Natural killer cell (primary cell): ENCODE data around the gene TSPO2. TPM values are rescaled to one million over a fixed set of nuclear protein-coding genes. Genes with fewer than 3 reads are reported as not detected.

ENCODE experiments used
- ATAC-seq, 3 donors: fragments of 150-1000 bp in 2 of 3; fragments of 200-7000 bp in 1 of 3; cut with Tn5 transposase; 1 replicate in 1 of 3; 2 replicates in 2 of 3; pipeline ENCODE4 v1.10.0; 2021; ENCODE audit warnings: mild to moderate bottlenecking in 2 of 3, moderate library complexity in 2 of 3
- DNase-seq, 2 donors: peaks; one replicate each; pipeline versions ENCODE4 v3.0.0 to v3.0.0-alpha.2; 2013 to 2021; ENCODE audit warnings: mixed read lengths in 1 of 2
- H3K27ac ChIP-seq: one replicate; pipeline ENCODE4 v1.5.1; 2013; ENCODE audit warnings: mild to moderate bottlenecking, low read length
- H3K27me3 ChIP-seq: one replicate; pipeline ENCODE4 v1.6.1; 2013; ENCODE audit warnings: low read length; ENCODE audit not compliant: control insufficient read depth, insufficient read depth
- H3K36me3 ChIP-seq: one replicate; pipeline ENCODE4 v1.6.1; 2013; ENCODE audit warnings: low read length; ENCODE audit not compliant: control insufficient read depth, insufficient read depth
- H3K4me1 ChIP-seq: one replicate; pipeline ENCODE4 v1.6.1; 2013; ENCODE audit warnings: low read length; ENCODE audit not compliant: control insufficient read depth, insufficient read depth
- H3K4me3 ChIP-seq: one replicate; pipeline ENCODE4 v1.5.1; 2013; ENCODE audit warnings: low read length
- H3K9me3 ChIP-seq: one replicate; pipeline ENCODE4 v1.6.1; 2013; ENCODE audit warnings: low read length; ENCODE audit not compliant: control insufficient read depth, insufficient read depth
- H3K27ac Mint-ChIP-seq, 2 donors: one replicate each; pipeline ENCODE4 v1.8.0; 2022; ENCODE audit warnings: mild to moderate bottlenecking in 2 of 2, mixed read lengths in 2 of 2, moderate library complexity in 1 of 2
- H3K27me3 Mint-ChIP-seq, 2 donors: one replicate each; pipeline ENCODE4 v1.8.0; 2022; ENCODE audit warnings: low read depth in 2 of 2, mixed read lengths in 2 of 2
- H3K36me3 Mint-ChIP-seq: one replicate; pipeline ENCODE4 v1.8.0; 2022; ENCODE audit warnings: mixed read lengths
- H3K4me1 Mint-ChIP-seq, 2 donors: one replicate each; pipeline ENCODE4 v1.8.0; 2022; ENCODE audit warnings: mixed read lengths in 2 of 2
- H3K4me3 Mint-ChIP-seq: one replicate; pipeline ENCODE4 v1.8.0; 2022; ENCODE audit warnings: mild to moderate bottlenecking, moderate library complexity, mixed read lengths
- H3K9me3 Mint-ChIP-seq, 2 donors: one replicate each; pipeline ENCODE4 v1.8.0; 2022; ENCODE audit warnings: mixed read lengths in 2 of 2
- WGBS: methylation state at CpG from one replicate; pipeline ENCODE4 v1.1.7; 2013; ENCODE audit warnings: missing lambda C conversion rate; ENCODE audit not compliant: insufficient coverage; 5-methylcytosine and 5-hydroxymethylcytosine counted together
- intact Hi-C: fragments of 100-400 bp; cut with micrococcal nuclease; formaldehyde crosslinking; loops from one replicate; pipeline ENCODE4 v1.14.2; 2022
- total RNA-seq, 4 donors: library from RNA; stranded (reverse); fragments of 120-200 nt in 1 of 4; gene quantifications; one replicate each; pipeline versions ENCODE4 v1.2.3 to v1.2.4, GENCODE V29; 2013 to 2022
- TF ChIP-seq, protein P1 (sequence below): fragments of 200-600 bp; IDR thresholded peaks from one replicate; pipeline ENCODE4 v1.8.0; 2022; ENCODE audit warnings: antibody characterized with exemption

Gene TSPO2
- total RNA-seq, 3 donors from 2014 or later (not counting 1 experiment from before 2014, with no cell fraction given), result not detected

DNA sequence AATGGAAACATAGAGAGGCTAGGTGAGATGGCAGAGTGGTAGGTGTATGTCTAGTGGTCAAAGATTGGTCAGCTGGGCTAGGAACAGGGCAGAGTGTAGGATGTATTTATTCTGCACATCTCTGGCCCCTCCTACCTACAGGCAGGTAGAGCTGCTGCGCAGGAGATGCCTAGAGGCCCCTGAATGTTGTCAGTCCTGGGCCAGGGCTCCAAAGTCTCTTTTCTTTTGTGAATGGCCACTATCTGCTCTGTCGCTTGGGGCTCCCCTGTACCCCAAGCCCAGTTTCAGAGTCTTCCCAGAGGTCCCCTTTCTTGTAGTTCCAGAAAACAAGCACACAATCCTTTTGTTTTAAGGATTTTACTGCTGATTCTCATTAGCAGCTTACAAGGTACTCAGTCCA is 5.0 kb downstream of the TSPO2 start:
- Mint-ChIP-seq H3K9me3 (no peaks in the 10 kb centered on the region), H3K27ac (no peak overlapping the region), H3K27me3 (no peaks in the 10 kb centered on the region), H3K4me1 (peaks cover 8 to 11% of the 10 kb centered on the region in 2 donors), H3K4me3 (no peak overlapping the region), H3K36me3 (no peaks in the 10 kb centered on the region)
- no peak for ATAC-seq
- intact Hi-C loops, result no loop called here
- DNase-seq, result no peak
- H3K27ac ChIP-seq, result no peak overlapping the region
- TF ChIP-seq, protein P1, sequence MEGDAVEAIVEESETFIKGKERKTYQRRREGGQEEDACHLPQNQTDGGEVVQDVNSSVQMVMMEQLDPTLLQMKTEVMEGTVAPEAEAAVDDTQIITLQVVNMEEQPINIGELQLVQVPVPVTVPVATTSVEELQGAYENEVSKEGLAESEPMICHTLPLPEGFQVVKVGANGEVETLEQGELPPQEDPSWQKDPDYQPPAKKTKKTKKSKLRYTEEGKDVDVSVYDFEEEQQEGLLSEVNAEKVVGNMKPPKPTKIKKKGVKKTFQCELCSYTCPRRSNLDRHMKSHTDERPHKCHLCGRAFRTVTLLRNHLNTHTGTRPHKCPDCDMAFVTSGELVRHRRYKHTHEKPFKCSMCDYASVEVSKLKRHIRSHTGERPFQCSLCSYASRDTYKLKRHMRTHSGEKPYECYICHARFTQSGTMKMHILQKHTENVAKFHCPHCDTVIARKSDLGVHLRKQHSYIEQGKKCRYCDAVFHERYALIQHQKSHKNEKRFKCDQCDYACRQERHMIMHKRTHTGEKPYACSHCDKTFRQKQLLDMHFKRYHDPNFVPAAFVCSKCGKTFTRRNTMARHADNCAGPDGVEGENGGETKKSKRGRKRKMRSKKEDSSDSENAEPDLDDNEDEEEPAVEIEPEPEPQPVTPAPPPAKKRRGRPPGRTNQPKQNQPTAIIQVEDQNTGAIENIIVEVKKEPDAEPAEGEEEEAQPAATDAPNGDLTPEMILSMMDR, result no peak
- WGBS, result 94% methylated on average over 2 of the region's 2 CpGs
- peaks cover 8% of the 10 kb centered on the region for H3K4me1 ChIP-seq
- H3K27me3 ChIP-seq, result no peaks in the 10 kb centered on the region
- H3K9me3 ChIP-seq, result no peaks in the 10 kb centered on the region
- no peak overlapping the region for H3K4me3 ChIP-seq
- H3K36me3 ChIP-seq, result no peaks in the 10 kb centered on the region

DNA sequence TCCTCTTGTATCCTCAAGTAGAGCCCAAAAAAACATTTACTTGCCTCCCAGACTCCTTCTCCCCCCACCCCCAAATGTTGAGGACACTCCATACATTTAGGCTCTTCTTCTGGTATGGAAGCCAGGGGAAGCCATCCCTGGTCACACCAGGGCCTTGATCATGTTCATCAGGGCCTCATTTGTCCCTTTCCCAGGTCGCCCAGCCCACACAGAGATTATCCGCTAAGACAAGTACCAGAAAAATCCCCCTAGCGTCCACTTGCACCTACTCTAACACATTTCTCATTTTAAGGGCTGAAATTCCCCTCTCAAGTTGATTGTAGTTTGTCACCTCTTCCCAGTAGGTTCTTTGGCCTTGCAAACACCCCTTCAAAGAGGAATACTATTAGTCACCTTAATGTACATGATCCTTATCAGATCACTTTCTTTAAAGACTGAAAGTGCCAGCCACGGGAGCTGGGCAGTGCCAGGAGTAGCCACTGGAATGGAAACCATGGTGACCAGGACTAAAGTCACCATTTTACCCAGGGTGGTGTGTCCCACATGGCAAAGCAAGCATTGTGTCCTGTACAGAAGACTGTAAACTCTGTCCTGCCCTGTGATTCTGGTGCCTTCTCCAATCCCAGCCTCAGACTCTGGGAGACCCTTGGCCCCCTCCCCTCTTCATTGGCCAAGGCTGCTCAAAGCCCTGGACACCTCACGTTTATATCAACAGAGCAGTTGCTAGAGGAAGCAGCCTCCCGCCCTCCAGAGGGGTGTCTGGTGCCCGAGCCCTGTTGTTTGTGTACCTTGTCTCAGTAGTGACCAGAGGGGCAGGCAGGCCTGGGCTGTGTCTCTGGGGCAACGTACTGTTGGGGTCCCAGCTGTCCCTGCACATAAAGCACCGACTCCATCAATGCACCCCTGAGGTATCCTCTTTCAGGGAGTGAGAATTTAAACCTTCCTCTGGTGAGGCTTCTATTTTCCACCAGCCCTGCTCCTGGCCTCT is 5.8 kb downstream of the TSPO2 start:
- no peak overlapping the region for H3K27ac ChIP-seq
- intact Hi-C loops, result no loop called here
- no peak for ATAC-seq
- H3K27me3 Mint-ChIP-seq, result no peaks in the 10 kb centered on the region
- peaks cover 13% of the 10 kb centered on the region for H3K4me1 ChIP-seq
- H3K36me3 ChIP-seq, result no peaks in the 10 kb centered on the region
- H3K4me3 ChIP-seq, result no peak overlapping the region
- 90% methylated on average over 9 of the region's 9 CpGs for WGBS
- no peaks in the 10 kb centered on the region for H3K27me3 ChIP-seq
- H3K4me3 Mint-ChIP-seq, result no peak overlapping the region
- no peaks in the 10 kb centered on the region for H3K36me3 Mint-ChIP-seq
- TF ChIP-seq, protein P1, result no peak
- H3K27ac Mint-ChIP-seq, result no peak overlapping the region
- H3K9me3 Mint-ChIP-seq, result no peaks in the 10 kb centered on the region
- no peaks in the 10 kb centered on the region for H3K9me3 ChIP-seq
- H3K4me1 Mint-ChIP-seq, result peaks cover 15 to 18% of the 10 kb centered on the region in 2 donors
- DNase-seq, result no peak

DNA sequence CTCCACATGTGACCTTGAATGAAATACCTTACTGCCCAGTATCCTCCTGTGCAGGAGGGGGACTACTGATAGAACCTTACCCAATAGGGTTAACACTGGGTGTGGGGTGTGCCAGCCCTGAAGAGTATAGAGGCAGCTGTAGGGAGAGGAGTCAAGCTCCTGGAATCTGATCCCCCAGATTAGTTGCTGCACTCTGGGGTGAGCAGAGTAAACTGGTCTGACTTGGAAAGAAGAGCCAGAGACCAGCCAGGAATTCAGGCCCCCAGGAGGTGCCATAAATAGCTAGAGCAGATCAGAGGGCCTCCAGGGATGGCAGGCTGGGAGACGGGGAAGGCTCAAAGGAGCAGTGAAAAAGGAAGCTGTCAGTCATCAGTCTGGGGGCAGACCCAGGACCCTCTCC is 7.3 kb downstream of the TSPO2 start:
- intact Hi-C loops, result no loop called here
- Mint-ChIP-seq H3K9me3 (no peaks in the 10 kb centered on the region), H3K27me3 (no peaks in the 10 kb centered on the region), H3K36me3 (no peaks in the 10 kb centered on the region), H3K27ac (no peak overlapping the region), H3K4me3 (no peak overlapping the region), H3K4me1 (peaks cover 18% of the 10 kb centered on the region in 2 donors)
- DNase-seq (no peak), ATAC-seq (no peak)
- WGBS, result 96% methylated on average over 1 of the region's 1 CpG
- H3K9me3 ChIP-seq, result no peaks in the 10 kb centered on the region
- TF ChIP-seq, protein P1, result no peak
- H3K4me1 ChIP-seq, result peaks cover 13% of the 10 kb centered on the region
- H3K27me3 ChIP-seq, result no peaks in the 10 kb centered on the region
- no peaks in the 10 kb centered on the region for H3K36me3 ChIP-seq
- no peak overlapping the region for H3K27ac ChIP-seq
- no peak overlapping the region for H3K4me3 ChIP-seq
